HCT116 (cell line): ENCODE results near the gene FMN2. TPM values are rescaled to one million over a fixed set of nuclear protein-coding genes. Genes with fewer than 3 reads are reported as not detected.
"Not testable (repeated sequence)": the region's sequence is repeated elsewhere in the genome, so short reads cannot be mapped to it uniquely, and the experiment has no call there.

ENCODE experiments used
- ATAC-seq: fragments of 200-7000 bp; cut with Tn5 transposase; 2 replicates; pipeline ENCODE4 v1.9.1; 2020; ENCODE audit warnings: mild to moderate bottlenecking, moderate library complexity
- BruUV-seq: library from RNA; stranded (reverse); fragments of 400-500 nt; replicated peaks from 2 replicates; lab custom pipeline; 2021; lab: Mats Ljungman, UMichigan
- CTCF ChIA-PET: fragments of 300-600 bp; sonication (Branson Sonifier 250); formaldehyde crosslinking; loops from one replicate; lab custom pipeline; 2021; ENCODE audit warnings: antibody characterized with exemption; lab: Charles Lee
- POLR2A ChIA-PET: fragments of 300-600, 350-600 bp; sonication (Branson Sonifier 250); formaldehyde crosslinking; loops from one replicate; lab custom pipeline; 2021; ENCODE audit warnings: antibody characterized with exemption; lab: Charles Lee
- RAD21 ChIA-PET, 2 experiments: fragments of 300-600 bp; sonication (Branson Sonifier 250); formaldehyde crosslinking; loops; one replicate each; lab custom pipeline; 2023; ENCODE audit warnings: low total read pairs in 2 of 2; ENCODE audit not compliant: uncharacterized antibody in 2 of 2, unreplicated experiment in 2 of 2, low non-redundant PET in 1 of 2; lab: Charles Lee
- DNase-seq: peaks from one replicate; pipeline ENCODE4 v3.0.0-alpha.2; 2010; ENCODE audit warnings: low read depth, low spot score
- H2AFZ ChIP-seq: fragments of 200-600 bp; shearing (Covaris generic), sonication (generic); 2 replicates; pipeline ENCODE4 v1.6.1; 2017; ENCODE audit warnings: low read depth, mixed run types, mixed read lengths, antibody characterized with exemption, low read length; ENCODE audit not compliant: poor library complexity, severe bottlenecking
- H3K27ac ChIP-seq: 2 replicates; pipeline ENCODE4 v1.5.1; 2012; ENCODE audit warnings: low read depth, low read length
- H3K27me3 ChIP-seq: fragments of 200-600 bp; sonication (generic); 2 replicates; pipeline ENCODE4 v1.6.1; 2016; ENCODE audit warnings: mixed run types, low read length, mixed read lengths; ENCODE audit not compliant: insufficient read depth
- H3K36me3 ChIP-seq, 2 experiments: fragments of 200-500 bp in 1 of 2; fragments of 200-600 bp in 1 of 2; sonication (Bioruptor generic) in 1 of 2; sonication (generic) in 1 of 2; 2 replicates each; pipeline versions ENCODE4 v1.5.1 to v1.6.1; 2014 to 2016; ENCODE audit warnings: low read length in 2 of 2, inconsistent platforms in 1 of 2, mixed read lengths in 1 of 2, mixed run types in 1 of 2; ENCODE audit not compliant: insufficient read depth in 2 of 2, control insufficient read depth in 1 of 2
- H3K4me1 ChIP-seq, 2 experiments: fragments of 200-600 bp in 1 of 2; sonication (generic) in 1 of 2; 2 replicates each; pipeline versions ENCODE4 v1.5.1 to v1.6.1; 2012 to 2017; ENCODE audit warnings: low read length in 2 of 2, inconsistent platforms in 1 of 2, mild to moderate bottlenecking in 1 of 2, mixed read lengths in 1 of 2, mixed run types in 1 of 2, moderate library complexity in 1 of 2; ENCODE audit not compliant: insufficient read depth in 2 of 2, control insufficient read depth in 1 of 2
- H3K4me2 ChIP-seq: fragments of 200-600 bp; sonication (generic); 2 replicates; pipeline ENCODE4 v1.6.1; 2017; ENCODE audit warnings: mixed run types, low read length, mixed read lengths
- H3K4me3 ChIP-seq, 2 experiments: fragments of 200-600 bp in 1 of 2; sonication (generic) in 1 of 2; replicated peaks in 1 of 2; 2 replicates each; pipeline ENCODE4 v1.5.1; 2011 to 2016; ENCODE audit warnings: low read length in 2 of 2, control low read depth in 1 of 2, low read depth in 1 of 2, mild to moderate bottlenecking in 1 of 2, mixed read lengths in 1 of 2, mixed run types in 1 of 2
- H3K79me2 ChIP-seq: fragments of 200-600 bp; sonication (generic); 2 replicates; pipeline ENCODE4 v1.6.1; 2017; ENCODE audit warnings: mild to moderate bottlenecking, mixed run types, low read length, moderate library complexity, mixed read lengths; ENCODE audit not compliant: insufficient read depth
- H3K9ac ChIP-seq: fragments of 200-600 bp; sonication (generic); 2 replicates; pipeline ENCODE4 v1.6.1; 2016; ENCODE audit warnings: low read length, mixed read lengths
- H3K9me2 ChIP-seq: fragments of 200-600 bp; sonication (generic), shearing (Covaris generic); 2 replicates; pipeline ENCODE4 v1.6.1; 2017; ENCODE audit warnings: mixed run types, mild to moderate bottlenecking, moderate library complexity; ENCODE audit not compliant: insufficient read depth
- H3K9me3 ChIP-seq, 2 experiments: fragments of 200-500 bp in 1 of 2; fragments of 200-600 bp in 1 of 2; sonication (Bioruptor generic) in 1 of 2; sonication (generic) in 1 of 2; 2 replicates each; pipeline ENCODE4 v1.6.1; 2014 to 2017; ENCODE audit warnings: low read length in 2 of 2, mixed read lengths in 2 of 2, inconsistent platforms in 1 of 2, low read depth in 1 of 2, mild to moderate bottlenecking in 1 of 2, mixed run types in 1 of 2, moderate library complexity in 1 of 2; ENCODE audit not compliant: control insufficient read depth in 1 of 2, insufficient read depth in 1 of 2
- H4K20me1 ChIP-seq: fragments of 200-600 bp; sonication (generic), shearing (Covaris generic); 2 replicates; pipeline ENCODE4 v1.6.1; 2017; ENCODE audit warnings: mixed run types, mild to moderate bottlenecking, moderate library complexity; ENCODE audit not compliant: insufficient read depth
- CEBPB ChIP-seq: IDR thresholded peaks from 2 replicates; pipeline ENCODE4 v1.6.1; 2012; ENCODE audit warnings: low read depth
- JUND ChIP-seq: IDR thresholded peaks from 2 replicates; pipeline ENCODE4 v1.6.1; 2012
- POLR2A ChIP-seq: IDR thresholded peaks from 2 replicates; pipeline ENCODE4 v1.7.0; 2011; ENCODE audit warnings: borderline replicate concordance; ENCODE audit not compliant: insufficient read depth, insufficient read length; ENCODE audit errors: extremely low read depth
- POLR2AphosphoS5 ChIP-seq: IDR thresholded peaks from 2 replicates; pipeline ENCODE4 v1.6.1; 2011; ENCODE audit warnings: mild to moderate bottlenecking, low read depth, low read length, moderate library complexity
- REST ChIP-seq: IDR thresholded peaks from 2 replicates; pipeline ENCODE4 v1.6.1; 2012; ENCODE audit warnings: low read depth
- SRF ChIP-seq: IDR thresholded peaks from 2 replicates; pipeline ENCODE4 v1.6.1; 2012; ENCODE audit warnings: low read depth
- TCF7L2 ChIP-seq: IDR thresholded peaks from 2 replicates; pipeline ENCODE4 v1.7.0; 2011; ENCODE audit warnings: borderline replicate concordance, inconsistent platforms; ENCODE audit not compliant: insufficient read depth, insufficient read length; ENCODE audit errors: extremely low read depth
- intact Hi-C: fragments of 100-400 bp; cut with micrococcal nuclease; formaldehyde crosslinking; loops from 2 replicates; pipeline ENCODE4 v1.10.0; 2022
- total RNA-seq: library from RNA; stranded (reverse); gene quantifications from one replicate; pipeline ENCODE4 v1.2.1, GENCODE V29; 2021; ENCODE audit not compliant: unreplicated experiment
- TF ChIP-seq, protein P1 (sequence below), 3 experiments: fragments of 200-600 bp in 1 of 3; sonication (generic) in 1 of 3; IDR thresholded peaks in 2 of 3; conservative IDR thresholded peaks in 1 of 3; 2 replicates each; pipeline ENCODE4 v1.5.1; 2012 to 2017; ENCODE audit warnings: low read depth in 2 of 3, low read length in 2 of 3, antibody characterized with exemption in 1 of 3, borderline replicate concordance in 1 of 3, control low read depth in 1 of 3, mild to moderate bottlenecking in 1 of 3, mixed read lengths in 1 of 3, mixed run types in 1 of 3, moderate library complexity in 1 of 3; ENCODE audit not compliant: insufficient read depth in 1 of 3

FMN2 gene
- total RNA-seq, 1 experiment from 2014 or later: not detected

GRCh38 chr1:240413732-240414131, 322.0 kb downstream of the FMN2 start (continued):
- no peak for TF ChIP-seq POLR2AphosphoS5
- no peak for TF ChIP-seq REST
- TF ChIP-seq, all 23 proteins: peak for 0

DNA sequence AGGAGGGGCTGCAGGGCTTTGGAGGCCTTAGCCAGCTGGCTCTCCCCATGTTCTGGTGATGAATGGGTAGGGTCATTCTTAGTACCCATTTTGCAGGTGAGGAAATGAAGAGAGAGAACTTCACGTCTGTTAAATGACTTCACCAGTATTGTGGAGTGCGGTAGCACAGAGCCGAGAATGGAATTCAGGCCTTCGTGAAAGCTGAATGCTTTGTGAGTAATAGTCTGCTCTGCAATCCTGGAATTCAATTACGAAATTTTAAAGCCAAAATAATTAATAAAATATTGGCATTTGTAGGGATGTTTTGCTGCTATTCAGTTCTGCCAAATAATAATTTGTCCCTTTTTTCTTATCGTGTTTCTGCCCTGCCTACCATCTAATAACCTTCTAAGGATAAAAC, 322.6 kb downstream of the FMN2 start:
- Histone ChIP-seq H3K9me3 (peaks cover 4 to 14% of the 10 kb centered on the region in 2 experiments; a peak in 2 of 4 replicates), H2AFZ (no peak overlapping the region), H4K20me1 (no peaks in the 10 kb centered on the region), H3K27me3 (no peaks in the 10 kb centered on the region), H3K4me1 (no peaks in the 10 kb centered on the region), H3K36me3 (no peaks in the 10 kb centered on the region), H3K79me2 (no peaks in the 10 kb centered on the region)
- no peak for ATAC-seq
- DNase-seq: no peak
- CTCF ChIA-PET: no interaction called here
- intact Hi-C loops: no loop called here
- no TSS peak for BruUV-seq
- TF ChIP-seq POLR2AphosphoS5 (no peak), JUND (no peak), TCF7L2 (no peak), POLR2A (no peak), SRF (no peak), REST (no peak), CEBPB (no peak)
- TF ChIP-seq, protein P1, sequence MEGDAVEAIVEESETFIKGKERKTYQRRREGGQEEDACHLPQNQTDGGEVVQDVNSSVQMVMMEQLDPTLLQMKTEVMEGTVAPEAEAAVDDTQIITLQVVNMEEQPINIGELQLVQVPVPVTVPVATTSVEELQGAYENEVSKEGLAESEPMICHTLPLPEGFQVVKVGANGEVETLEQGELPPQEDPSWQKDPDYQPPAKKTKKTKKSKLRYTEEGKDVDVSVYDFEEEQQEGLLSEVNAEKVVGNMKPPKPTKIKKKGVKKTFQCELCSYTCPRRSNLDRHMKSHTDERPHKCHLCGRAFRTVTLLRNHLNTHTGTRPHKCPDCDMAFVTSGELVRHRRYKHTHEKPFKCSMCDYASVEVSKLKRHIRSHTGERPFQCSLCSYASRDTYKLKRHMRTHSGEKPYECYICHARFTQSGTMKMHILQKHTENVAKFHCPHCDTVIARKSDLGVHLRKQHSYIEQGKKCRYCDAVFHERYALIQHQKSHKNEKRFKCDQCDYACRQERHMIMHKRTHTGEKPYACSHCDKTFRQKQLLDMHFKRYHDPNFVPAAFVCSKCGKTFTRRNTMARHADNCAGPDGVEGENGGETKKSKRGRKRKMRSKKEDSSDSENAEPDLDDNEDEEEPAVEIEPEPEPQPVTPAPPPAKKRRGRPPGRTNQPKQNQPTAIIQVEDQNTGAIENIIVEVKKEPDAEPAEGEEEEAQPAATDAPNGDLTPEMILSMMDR (IDR thresholded peaks at IDR 0.05 in 2 of 3, conservative IDR thresholded peaks at IDR 0.05 in 1 of 3; ENCODE audit: borderline replicate concordance in 1 of 3, insufficient read depth in 1 of 3, low read depth in 2 of 3, low read length in 2 of 3): no peak
- TF ChIP-seq, all 23 proteins: peak for 0
- Histone ChIP-seq H3K27ac (no peak overlapping the region), H3K4me3 (no peak overlapping the region), H3K4me2 (no peak overlapping the region), H3K9me2 (no peaks in the 10 kb centered on the region), H3K9ac (no peak overlapping the region)
- RAD21 ChIA-PET: no interaction called here
- POLR2A ChIA-PET: no interaction called here

GRCh38 chr1:240415011-240415410, 323.3 kb downstream of the FMN2 start:
- peaks cover 7 to 19% of the 10 kb centered on the region in 2 experiments; a peak in 2 of 4 replicates for H3K9me3 ChIP-seq
- H3K9ac ChIP-seq, ATAC-seq, H3K9me2 ChIP-seq, H4K20me1 ChIP-seq, BruUV-seq, H3K79me2 ChIP-seq, H3K4me3 ChIP-seq, H2AFZ ChIP-seq, H3K27ac ChIP-seq, H3K36me3 ChIP-seq, CTCF ChIA-PET, H3K4me2 ChIP-seq, H3K27me3 ChIP-seq, intact Hi-C loops, DNase-seq, POLR2A ChIA-PET, H3K4me1 ChIP-seq, RAD21 ChIA-PET: not testable (repeated sequence)
